GM12878 (cell line): ENCODE results near the gene BLACAT1.

ENCODE experiments used
- BRCA1 ChIP-seq: IDR thresholded peaks from 2 replicates; pipeline ENCODE4 v1.6.1; 2011; ENCODE audit warnings: low read depth, low read length, improper control_type of control experiment
- CHD2 ChIP-seq: IDR thresholded peaks from 2 replicates; pipeline ENCODE4 v1.6.1; 2011; ENCODE audit warnings: low read depth, low read length, improper control_type of control experiment, borderline replicate concordance
- CREB1 ChIP-seq: IDR thresholded peaks from 2 replicates; pipeline ENCODE4 v1.6.1; 2012; ENCODE audit warnings: low read depth, mild to moderate bottlenecking, inconsistent platforms
- ETV6 ChIP-seq, 2 experiments: fragments of 450-650 bp in 1 of 2; IDR thresholded peaks in 1 of 2; conservative IDR thresholded peaks in 1 of 2; 2 replicates each; pipeline ENCODE4 v1.6.1; 2014; ENCODE audit warnings: antibody characterized with exemption in 1 of 2, borderline replicate concordance in 1 of 2, low read depth in 1 of 2, mild to moderate bottlenecking in 1 of 2, moderate library complexity in 1 of 2
- JUNB ChIP-seq: IDR thresholded peaks from 2 replicates; pipeline ENCODE4 v1.6.1; 2016; ENCODE audit warnings: antibody characterized with exemption, mild to moderate bottlenecking
- NBN ChIP-seq: fragments of 450-650 bp; IDR thresholded peaks from 2 replicates; pipeline ENCODE4 v1.6.1; 2016
- POLR2AphosphoS5 ChIP-seq: IDR thresholded peaks from 2 replicates; pipeline ENCODE4 v1.6.1; 2011; ENCODE audit warnings: mild to moderate bottlenecking, low read length, inconsistent platforms
- YY1 ChIP-seq: IDR thresholded peaks from 2 replicates; pipeline ENCODE4 v1.6.1; 2011; ENCODE audit warnings: low read depth, mild to moderate bottlenecking, low read length
- TF ChIP-seq, protein P1 (sequence below), 3 experiments: IDR thresholded peaks in 2 of 3; conservative IDR thresholded peaks in 1 of 3; 2 replicates each; pipeline ENCODE4 v1.5.1; 2011; ENCODE audit warnings: low read depth in 3 of 3, low read length in 3 of 3, mild to moderate bottlenecking in 3 of 3, control low read depth in 2 of 3, moderate library complexity in 2 of 3, inconsistent platforms in 1 of 3, mixed read lengths in 1 of 3; ENCODE audit not compliant: control insufficient read depth in 2 of 3, insufficient read depth in 1 of 3; ENCODE audit errors: extremely low read depth in 1 of 3
- TF ChIP-seq, protein P2 (sequence below): fragments of 450-650 bp; formaldehyde crosslinking; IDR thresholded peaks from 2 replicates; pipeline ENCODE4 v1.4.0; 2022; ENCODE audit warnings: mild to moderate bottlenecking, moderate library complexity
- TF ChIP-seq, protein P3 (sequence below): IDR thresholded peaks from 2 replicates; pipeline ENCODE4 v1.6.1; 2012; ENCODE audit warnings: mild to moderate bottlenecking, low read depth, low read length

DNA sequence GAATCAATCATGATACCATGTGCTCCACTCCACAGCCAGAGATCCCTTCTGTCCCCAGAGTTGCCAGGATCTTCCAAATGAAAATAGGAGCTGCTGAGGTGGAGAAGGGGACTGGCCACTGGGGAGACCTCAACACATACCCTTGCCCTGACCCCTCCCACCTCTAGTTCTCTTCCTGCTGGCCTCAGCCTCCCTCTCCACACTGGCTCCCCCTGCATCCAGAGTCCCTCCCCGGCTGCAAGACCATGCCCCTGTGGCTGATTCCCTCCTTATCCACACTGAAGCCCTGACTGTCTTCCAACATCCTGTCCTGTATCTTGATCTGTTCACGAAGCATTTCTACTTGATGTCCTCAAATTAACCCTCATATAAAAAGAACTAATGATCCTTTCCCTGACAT lies 27.5 kb upstream of the BLACAT1 start:
- TF ChIP-seq NBN (no peak), YY1 (no peak), JUNB (no peak), ETV6 (conservative IDR thresholded peaks at IDR 0.05 in 1 of 2, IDR thresholded peaks at IDR 0.05 in 1 of 2; ENCODE audit: borderline replicate concordance in 1 of 2, low read depth in 1 of 2) (no peak), POLR2AphosphoS5 (no peak), CHD2 (no peak), BRCA1 (no peak), CREB1 (no peak)
- TF ChIP-seq, protein P1, sequence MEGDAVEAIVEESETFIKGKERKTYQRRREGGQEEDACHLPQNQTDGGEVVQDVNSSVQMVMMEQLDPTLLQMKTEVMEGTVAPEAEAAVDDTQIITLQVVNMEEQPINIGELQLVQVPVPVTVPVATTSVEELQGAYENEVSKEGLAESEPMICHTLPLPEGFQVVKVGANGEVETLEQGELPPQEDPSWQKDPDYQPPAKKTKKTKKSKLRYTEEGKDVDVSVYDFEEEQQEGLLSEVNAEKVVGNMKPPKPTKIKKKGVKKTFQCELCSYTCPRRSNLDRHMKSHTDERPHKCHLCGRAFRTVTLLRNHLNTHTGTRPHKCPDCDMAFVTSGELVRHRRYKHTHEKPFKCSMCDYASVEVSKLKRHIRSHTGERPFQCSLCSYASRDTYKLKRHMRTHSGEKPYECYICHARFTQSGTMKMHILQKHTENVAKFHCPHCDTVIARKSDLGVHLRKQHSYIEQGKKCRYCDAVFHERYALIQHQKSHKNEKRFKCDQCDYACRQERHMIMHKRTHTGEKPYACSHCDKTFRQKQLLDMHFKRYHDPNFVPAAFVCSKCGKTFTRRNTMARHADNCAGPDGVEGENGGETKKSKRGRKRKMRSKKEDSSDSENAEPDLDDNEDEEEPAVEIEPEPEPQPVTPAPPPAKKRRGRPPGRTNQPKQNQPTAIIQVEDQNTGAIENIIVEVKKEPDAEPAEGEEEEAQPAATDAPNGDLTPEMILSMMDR (IDR thresholded peaks at IDR 0.05 in 2 of 3, conservative IDR thresholded peaks at IDR 0.05 in 1 of 3; ENCODE audit: control insufficient read depth in 2 of 3, extremely low read depth in 1 of 3, insufficient read depth in 1 of 3, low read depth in 3 of 3, low read length in 3 of 3) = no peak
- TF ChIP-seq, protein P2, sequence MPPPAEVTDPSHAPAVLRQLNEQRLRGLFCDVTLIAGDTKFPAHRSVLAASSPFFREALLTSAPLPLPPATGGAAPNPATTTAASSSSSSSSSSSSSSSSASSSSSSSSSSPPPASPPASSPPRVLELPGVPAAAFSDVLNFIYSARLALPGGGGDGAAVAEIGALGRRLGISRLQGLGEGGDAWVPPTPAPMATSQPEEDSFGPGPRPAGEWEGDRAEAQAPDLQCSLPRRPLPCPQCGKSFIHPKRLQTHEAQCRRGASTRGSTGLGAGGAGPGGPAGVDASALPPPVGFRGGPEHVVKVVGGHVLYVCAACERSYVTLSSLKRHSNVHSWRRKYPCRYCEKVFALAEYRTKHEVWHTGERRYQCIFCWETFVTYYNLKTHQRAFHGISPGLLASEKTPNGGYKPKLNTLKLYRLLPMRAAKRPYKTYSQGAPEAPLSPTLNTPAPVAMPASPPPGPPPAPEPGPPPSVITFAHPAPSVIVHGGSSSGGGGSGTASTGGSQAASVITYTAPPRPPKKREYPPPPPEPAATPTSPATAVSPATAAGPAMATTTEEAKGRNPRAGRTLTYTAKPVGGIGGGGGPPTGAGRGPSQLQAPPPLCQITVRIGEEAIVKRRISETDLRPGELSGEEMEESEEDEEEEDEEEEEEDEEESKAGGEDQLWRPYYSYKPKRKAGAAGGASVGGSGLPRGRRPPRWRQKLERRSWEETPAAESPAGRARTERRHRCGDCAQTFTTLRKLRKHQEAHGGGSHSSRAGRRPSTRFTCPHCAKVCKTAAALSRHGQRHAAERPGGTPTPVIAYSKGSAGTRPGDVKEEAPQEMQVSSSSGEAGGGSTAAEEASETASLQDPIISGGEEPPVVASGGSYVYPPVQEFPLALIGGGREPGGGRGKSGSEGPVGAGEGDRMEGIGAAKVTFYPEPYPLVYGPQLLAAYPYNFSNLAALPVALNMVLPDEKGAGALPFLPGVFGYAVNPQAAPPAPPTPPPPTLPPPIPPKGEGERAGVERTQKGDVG = no peak
- TF ChIP-seq, protein P3, sequence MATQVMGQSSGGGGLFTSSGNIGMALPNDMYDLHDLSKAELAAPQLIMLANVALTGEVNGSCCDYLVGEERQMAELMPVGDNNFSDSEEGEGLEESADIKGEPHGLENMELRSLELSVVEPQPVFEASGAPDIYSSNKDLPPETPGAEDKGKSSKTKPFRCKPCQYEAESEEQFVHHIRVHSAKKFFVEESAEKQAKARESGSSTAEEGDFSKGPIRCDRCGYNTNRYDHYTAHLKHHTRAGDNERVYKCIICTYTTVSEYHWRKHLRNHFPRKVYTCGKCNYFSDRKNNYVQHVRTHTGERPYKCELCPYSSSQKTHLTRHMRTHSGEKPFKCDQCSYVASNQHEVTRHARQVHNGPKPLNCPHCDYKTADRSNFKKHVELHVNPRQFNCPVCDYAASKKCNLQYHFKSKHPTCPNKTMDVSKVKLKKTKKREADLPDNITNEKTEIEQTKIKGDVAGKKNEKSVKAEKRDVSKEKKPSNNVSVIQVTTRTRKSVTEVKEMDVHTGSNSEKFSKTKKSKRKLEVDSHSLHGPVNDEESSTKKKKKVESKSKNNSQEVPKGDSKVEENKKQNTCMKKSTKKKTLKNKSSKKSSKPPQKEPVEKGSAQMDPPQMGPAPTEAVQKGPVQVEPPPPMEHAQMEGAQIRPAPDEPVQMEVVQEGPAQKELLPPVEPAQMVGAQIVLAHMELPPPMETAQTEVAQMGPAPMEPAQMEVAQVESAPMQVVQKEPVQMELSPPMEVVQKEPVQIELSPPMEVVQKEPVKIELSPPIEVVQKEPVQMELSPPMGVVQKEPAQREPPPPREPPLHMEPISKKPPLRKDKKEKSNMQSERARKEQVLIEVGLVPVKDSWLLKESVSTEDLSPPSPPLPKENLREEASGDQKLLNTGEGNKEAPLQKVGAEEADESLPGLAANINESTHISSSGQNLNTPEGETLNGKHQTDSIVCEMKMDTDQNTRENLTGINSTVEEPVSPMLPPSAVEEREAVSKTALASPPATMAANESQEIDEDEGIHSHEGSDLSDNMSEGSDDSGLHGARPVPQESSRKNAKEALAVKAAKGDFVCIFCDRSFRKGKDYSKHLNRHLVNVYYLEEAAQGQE = no peak
